K562 (cell line): Measurements from ENCODE around the gene ARHGAP42. TPM values are rescaled to one million over a fixed set of nuclear protein-coding genes. Genes with fewer than 3 reads are reported as not detected.

Experiments
- ATAC-seq: fragments of 200-7000 bp; cut with Tn5 transposase; 3 replicates; pipeline ENCODE4 v1.9.1; 2020; ENCODE audit warnings: moderate library complexity
- BruUV-seq: library from RNA; stranded (reverse); fragments of 400-500 nt; replicated peaks from 2 replicates; lab custom pipeline; 2021; lab: Mats Ljungman, UMichigan
- CTCF ChIA-PET: fragments of 300-600 bp; formaldehyde crosslinking; extraction: SDS; loops from one replicate; lab custom pipeline; 2021; ENCODE audit warnings: low intra/inter-chr PET ratio; lab: Yijun Ruan, JAX
- POLR2A ChIA-PET: fragments of 300-600, 350-650 bp; sonication (Branson Sonifier 250); formaldehyde crosslinking; extraction: SDS; loops from one replicate; lab custom pipeline; 2021; ENCODE audit warnings: antibody characterized with exemption, inconsistent platforms; lab: Yijun Ruan, JAX
- DNase-seq, 4 experiments: peaks; one replicate each; pipeline versions ENCODE4 v3.0.0 to v3.0.0-alpha.2; 2011 to 2018; ENCODE audit warnings: low spot score in 3 of 4, mixed read lengths in 3 of 4; ENCODE audit errors: extremely low read depth in 1 of 4
- FAIRE-seq: peaks from 2 replicates; lab custom pipeline; 2011; peaks lifted over from hg19 to GRCh38; lab: Jason Lieb, UNC
- H2AFZ ChIP-seq: 2 replicates; pipeline ENCODE4 v1.6.0; 2011; ENCODE audit warnings: low read depth, low read length, control low read depth, inconsistent platforms
- H3K27ac ChIP-seq: fragments of 200-600 bp; 3 replicates; pipeline ENCODE4 v1.8.0; 2011; ENCODE audit warnings: low read depth, mild to moderate bottlenecking, control low read depth, inconsistent platforms, low read length, moderate library complexity, mixed read lengths; ENCODE audit errors: extremely low read depth
- H3K27me3 ChIP-seq, 2 experiments: fragments of 300-600 bp in 1 of 2; 2 replicates in 1 of 2; 3 replicates in 1 of 2; pipeline versions ENCODE4 v1.6.0 to v1.8.0; 2011; ENCODE audit warnings: inconsistent platforms in 2 of 2, low read length in 2 of 2, mild to moderate bottlenecking in 1 of 2, mixed read lengths in 1 of 2, moderate library complexity in 1 of 2; ENCODE audit not compliant: control insufficient read depth in 2 of 2, insufficient read depth in 2 of 2
- H3K36me3 ChIP-seq: fragments of 300-600 bp; 3 replicates; pipeline ENCODE4 v1.8.0; 2011; ENCODE audit warnings: mild to moderate bottlenecking, low read length, inconsistent platforms; ENCODE audit not compliant: control insufficient read depth, insufficient read depth
- H3K4me1 ChIP-seq, 2 experiments: fragments of 200-600 bp in 1 of 2; replicated peaks in 1 of 2; 2 replicates in 1 of 2; 3 replicates in 1 of 2; pipeline versions ENCODE4 v1.5.1 to v1.8.0; 2011; ENCODE audit warnings: inconsistent platforms in 2 of 2, low read length in 2 of 2, mild to moderate bottlenecking in 1 of 2, mixed read lengths in 1 of 2, moderate library complexity in 1 of 2; ENCODE audit not compliant: control insufficient read depth in 2 of 2, insufficient read depth in 2 of 2
- H3K4me2 ChIP-seq: 2 replicates; pipeline ENCODE4 v1.6.1; 2011; ENCODE audit warnings: low read length, control low read depth, inconsistent platforms, mixed read lengths; ENCODE audit not compliant: insufficient read depth
- H3K4me3 ChIP-seq: fragments of 200-600 bp; sonication (generic), shearing (Covaris generic); 2 replicates; pipeline ENCODE4 v1.5.1; 2016; ENCODE audit warnings: control low read depth, inconsistent platforms
- H3K79me2 ChIP-seq: fragments of 200-600 bp; 3 replicates; pipeline ENCODE4 v1.8.0; 2011; ENCODE audit warnings: low read length, inconsistent platforms; ENCODE audit not compliant: control insufficient read depth, insufficient read depth
- H3K9ac ChIP-seq, 2 experiments: 2 replicates each; pipeline versions ENCODE4 v1.6.0 to v1.6.1; 2011; ENCODE audit warnings: low read depth in 2 of 2, low read length in 2 of 2, control low read depth in 1 of 2, inconsistent platforms in 1 of 2, mild to moderate bottlenecking in 1 of 2, mixed read lengths in 1 of 2; ENCODE audit not compliant: insufficient read depth in 1 of 2
- H3K9me1 ChIP-seq: one replicate; pipeline ENCODE4 v1.6.0; 2011; ENCODE audit warnings: inconsistent platforms, mild to moderate bottlenecking, low read length, moderate library complexity; ENCODE audit not compliant: control insufficient read depth, insufficient read depth
- H3K9me3 ChIP-seq: replicated peaks from 2 replicates; pipeline ENCODE4 v1.5.1; 2011; ENCODE audit warnings: low read depth, low read length, inconsistent platforms; ENCODE audit not compliant: control insufficient read depth, insufficient read depth
- H4K20me1 ChIP-seq: replicated peaks from 2 replicates; pipeline ENCODE4 v1.6.1; 2011; ENCODE audit warnings: low read length, inconsistent platforms, mixed read lengths; ENCODE audit not compliant: control insufficient read depth, insufficient read depth
- CCAR2 ChIP-seq: fragments of 200-400 bp; formaldehyde crosslinking; IDR thresholded peaks from 2 replicates; pipeline ENCODE4 v1.6.1; 2017; ENCODE audit warnings: mild to moderate bottlenecking, low read depth, low read length
- ELF2 ChIP-seq: fragments of 250-450 bp; sonication (Bioruptor Pico); IDR thresholded peaks from 2 replicates; pipeline ENCODE4 v1.5.0; 2021; ENCODE audit warnings: mild to moderate bottlenecking
- GATAD2A ChIP-seq: fragments of 450-650 bp; IDR thresholded peaks from 2 replicates; pipeline ENCODE4 v1.6.1; 2017
- IFI16 ChIP-seq: fragments of 250-450 bp; sonication (Bioruptor Pico); IDR thresholded peaks from 2 replicates; pipeline ENCODE4 v2.1.2; 2022; ENCODE audit warnings: mild to moderate bottlenecking, inconsistent platforms
- NBN ChIP-seq: fragments of 450-650 bp; IDR thresholded peaks from 2 replicates; pipeline ENCODE4 v1.6.1; 2016; ENCODE audit warnings: low read depth, mild to moderate bottlenecking
- NCOA6 ChIP-seq: fragments of 450-650 bp; IDR thresholded peaks from 2 replicates; pipeline ENCODE4 v1.6.1; 2017; ENCODE audit warnings: mild to moderate bottlenecking
- RBM14 ChIP-seq: fragments of 200-400 bp; formaldehyde crosslinking; IDR thresholded peaks from 2 replicates; pipeline ENCODE4 v1.6.1; 2018; ENCODE audit warnings: low read depth, mild to moderate bottlenecking, low read length, moderate library complexity, borderline replicate concordance; ENCODE audit not compliant: insufficient read depth
- STAG1 ChIP-seq: sonication (generic); formaldehyde crosslinking; IDR thresholded peaks from 2 replicates; pipeline ENCODE4 v1.5.0; 2020; ENCODE audit warnings: missing genetic modification reagents, borderline replicate concordance
- TCF3 ChIP-seq: sonication (generic); formaldehyde crosslinking; IDR thresholded peaks from 2 replicates; pipeline ENCODE4 v1.4.0; 2020; ENCODE audit warnings: mild to moderate bottlenecking, missing genetic modification reagents
- ZBTB1 ChIP-seq: sonication (generic); formaldehyde crosslinking; IDR thresholded peaks from 2 replicates; pipeline ENCODE4 v1.8.1; 2023; ENCODE audit warnings: missing genetic modification reagents, low read depth, mild to moderate bottlenecking, borderline replicate concordance
- ZNF12 ChIP-seq: sonication (generic); formaldehyde crosslinking; IDR thresholded peaks from 2 replicates; pipeline ENCODE4 v1.4.0; 2020; ENCODE audit warnings: mild to moderate bottlenecking, missing genetic modification reagents
- WGBS: fragments of 100-300 bp; shearing (Covaris generic); methylation state at CpG from one replicate; pipeline ENCODE4 v1.1.6; 2016; ENCODE audit warnings: low coverage, mixed read lengths; ENCODE audit not compliant: insufficient coverage; ENCODE audit errors: missing lambda C conversion rate; 5-methylcytosine and 5-hydroxymethylcytosine counted together
- in situ Hi-C: fragments of 300-500 bp; cut with MboI; formaldehyde crosslinking; loops from 4 replicates; pipeline ENCODE4 v1.15.0; 2018; ENCODE audit warnings: inconsistent platforms, mixed read lengths
- intact Hi-C: fragments of 100-400 bp; cut with micrococcal nuclease; formaldehyde crosslinking; loops from 2 replicates; pipeline ENCODE4 v1.14.2; 2022
- polyA plus RNA-seq, 8 experiments: library from polyadenylated mRNA; depleted of rRNA in 4 of 8; stranded (reverse) in 5 of 8; unstranded in 3 of 8; fragments of >200 nt; fragmentation: Nextera tagmentation in 2 of 8; fragmentation: Illumina TruSeq in 1 of 8; extraction: Ambion mirVana in 2 of 8; extraction: Trizol in 1 of 8; gene quantifications; 2 replicates each; pipeline versions ENCODE4 v1.2.1 to v1.2.3, GENCODE V29; 2011 to 2014; ENCODE audit warnings: inconsistent platforms in 1 of 8, missing spikeins in 1 of 8
- total RNA-seq, 7 experiments: library from RNA; depleted of rRNA in 6 of 7; stranded (reverse); fragments of >200 nt in 6 of 7; fragmentation: Illumina TruSeq in 2 of 7; extraction: Trizol in 2 of 7; gene quantifications; 2 replicates each; pipeline versions ENCODE4 v1.2.1 to v1.2.3, GENCODE V29; 2011 to 2021; ENCODE audit warnings: low replicate concordance in 1 of 7
- TF ChIP-seq, protein P1 (sequence below), 2 experiments: fragments of 150-350 bp in 1 of 2; IDR thresholded peaks; 2 replicates each; pipeline ENCODE4 v1.6.1; 2012 to 2016; ENCODE audit warnings: low read depth in 2 of 2, low read length in 2 of 2, mild to moderate bottlenecking in 1 of 2, moderate library complexity in 1 of 2
- TF ChIP-seq, protein P2 (sequence below): fragments of 250-450 bp; sonication (Bioruptor Pico); IDR thresholded peaks from 2 replicates; pipeline ENCODE4 v1.5.1; 2021; ENCODE audit warnings: mild to moderate bottlenecking

ARHGAP42 gene
- total and polyA plus RNA-seq, 9 of the 15 experiments (the other 6 are each of a cell fraction or from before 2014, with no cell fraction given) = 0.95 to 6.1 (median 2.4) TPM

- Histone ChIP-seq H4K20me1 (no peaks in the 10 kb centered on the region), H3K4me1 (no peaks in the 10 kb centered on the region; a peak in 1 of 5 replicates), H3K79me2 (no peaks in the 10 kb centered on the region), H3K4me2 (no peak overlapping the region), H3K27ac (no peak overlapping the region), H3K36me3 (no peaks in the 10 kb centered on the region; the same call in 2 of the 3 replicates), H3K4me3 (no peak overlapping the region), H3K9me1 (no peaks in the 10 kb centered on the region), H3K9me3 (no peaks in the 10 kb centered on the region), H3K9ac (no peak overlapping the region), H3K27me3 (no peaks in the 10 kb centered on the region), H2AFZ (no peak overlapping the region)
- intact Hi-C loops = no loop called here
- no peak for TF ChIP-seq ZBTB1 (CRISPR knock-in tag)
- no peak for TF ChIP-seq STAG1 (CRISPR knock-in tag)
- no peak for TF ChIP-seq IFI16 (CRISPR knock-in tag)
- TF ChIP-seq, protein P1, sequence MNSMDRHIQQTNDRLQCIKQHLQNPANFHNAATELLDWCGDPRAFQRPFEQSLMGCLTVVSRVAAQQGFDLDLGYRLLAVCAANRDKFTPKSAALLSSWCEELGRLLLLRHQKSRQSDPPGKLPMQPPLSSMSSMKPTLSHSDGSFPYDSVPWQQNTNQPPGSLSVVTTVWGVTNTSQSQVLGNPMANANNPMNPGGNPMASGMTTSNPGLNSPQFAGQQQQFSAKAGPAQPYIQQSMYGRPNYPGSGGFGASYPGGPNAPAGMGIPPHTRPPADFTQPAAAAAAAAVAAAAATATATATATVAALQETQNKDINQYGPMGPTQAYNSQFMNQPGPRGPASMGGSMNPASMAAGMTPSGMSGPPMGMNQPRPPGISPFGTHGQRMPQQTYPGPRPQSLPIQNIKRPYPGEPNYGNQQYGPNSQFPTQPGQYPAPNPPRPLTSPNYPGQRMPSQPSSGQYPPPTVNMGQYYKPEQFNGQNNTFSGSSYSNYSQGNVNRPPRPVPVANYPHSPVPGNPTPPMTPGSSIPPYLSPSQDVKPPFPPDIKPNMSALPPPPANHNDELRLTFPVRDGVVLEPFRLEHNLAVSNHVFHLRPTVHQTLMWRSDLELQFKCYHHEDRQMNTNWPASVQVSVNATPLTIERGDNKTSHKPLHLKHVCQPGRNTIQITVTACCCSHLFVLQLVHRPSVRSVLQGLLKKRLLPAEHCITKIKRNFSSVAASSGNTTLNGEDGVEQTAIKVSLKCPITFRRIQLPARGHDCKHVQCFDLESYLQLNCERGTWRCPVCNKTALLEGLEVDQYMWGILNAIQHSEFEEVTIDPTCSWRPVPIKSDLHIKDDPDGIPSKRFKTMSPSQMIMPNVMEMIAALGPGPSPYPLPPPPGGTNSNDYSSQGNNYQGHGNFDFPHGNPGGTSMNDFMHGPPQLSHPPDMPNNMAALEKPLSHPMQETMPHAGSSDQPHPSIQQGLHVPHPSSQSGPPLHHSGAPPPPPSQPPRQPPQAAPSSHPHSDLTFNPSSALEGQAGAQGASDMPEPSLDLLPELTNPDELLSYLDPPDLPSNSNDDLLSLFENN (IDR thresholded peaks at IDR 0.05; ENCODE audit: low read depth in 2 of 2, low read length in 2 of 2) = no peak
- TF ChIP-seq, protein P2, sequence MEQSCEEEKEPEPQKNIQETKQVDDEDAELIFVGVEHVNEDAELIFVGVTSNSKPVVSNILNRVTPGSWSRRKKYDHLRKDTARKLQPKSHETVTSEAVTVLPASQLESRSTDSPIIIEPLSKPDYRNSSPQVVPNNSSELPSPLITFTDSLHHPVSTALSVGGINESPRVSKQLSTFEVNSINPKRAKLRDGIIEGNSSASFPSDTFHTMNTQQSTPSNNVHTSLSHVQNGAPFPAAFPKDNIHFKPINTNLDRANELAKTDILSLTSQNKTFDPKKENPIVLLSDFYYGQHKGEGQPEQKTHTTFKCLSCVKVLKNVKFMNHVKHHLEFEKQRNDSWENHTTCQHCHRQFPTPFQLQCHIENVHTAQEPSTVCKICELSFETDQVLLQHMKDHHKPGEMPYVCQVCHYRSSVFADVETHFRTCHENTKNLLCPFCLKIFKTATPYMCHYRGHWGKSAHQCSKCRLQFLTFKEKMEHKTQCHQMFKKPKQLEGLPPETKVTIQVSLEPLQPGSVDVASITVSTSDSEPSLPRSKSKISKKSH (CRISPR knock-in tag) = no peak
- no peak for TF ChIP-seq ELF2 (CRISPR knock-in tag)
- no peak for TF ChIP-seq GATAD2A
- TF ChIP-seq NCOA6 = no peak
- no peak for TF ChIP-seq CCAR2
- TF ChIP-seq NBN = no peak
- TF ChIP-seq ZNF12 (CRISPR knock-in tag) = no peak
- no peak for TF ChIP-seq RBM14
- no peak for TF ChIP-seq TCF3 (CRISPR knock-in tag)
- in situ Hi-C loops = loop anchor here (10.0 kb wide), 1 partner anchor 362 kb away; no protein-coding TSS in a partner anchor
- ChIA-PET CTCF (no interaction called here), POLR2A (no interaction called here)
- WGBS = 50% methylated on average over 6 of the region's 6 CpGs
- FAIRE-seq (no peak), DNase-seq (no peak), ATAC-seq (no peak)
- BruUV-seq = no TSS peak
Measured at GRCh38 chr11:100936781-100937180, 249.7 kb downstream of the ARHGAP42 start.
